ENCODE measurements around the gene POU2F3.
A peak's percentile ranks its signal among the peaks of the same experiment; 100 is the strongest.

The POU2F3 gene

DNA sequence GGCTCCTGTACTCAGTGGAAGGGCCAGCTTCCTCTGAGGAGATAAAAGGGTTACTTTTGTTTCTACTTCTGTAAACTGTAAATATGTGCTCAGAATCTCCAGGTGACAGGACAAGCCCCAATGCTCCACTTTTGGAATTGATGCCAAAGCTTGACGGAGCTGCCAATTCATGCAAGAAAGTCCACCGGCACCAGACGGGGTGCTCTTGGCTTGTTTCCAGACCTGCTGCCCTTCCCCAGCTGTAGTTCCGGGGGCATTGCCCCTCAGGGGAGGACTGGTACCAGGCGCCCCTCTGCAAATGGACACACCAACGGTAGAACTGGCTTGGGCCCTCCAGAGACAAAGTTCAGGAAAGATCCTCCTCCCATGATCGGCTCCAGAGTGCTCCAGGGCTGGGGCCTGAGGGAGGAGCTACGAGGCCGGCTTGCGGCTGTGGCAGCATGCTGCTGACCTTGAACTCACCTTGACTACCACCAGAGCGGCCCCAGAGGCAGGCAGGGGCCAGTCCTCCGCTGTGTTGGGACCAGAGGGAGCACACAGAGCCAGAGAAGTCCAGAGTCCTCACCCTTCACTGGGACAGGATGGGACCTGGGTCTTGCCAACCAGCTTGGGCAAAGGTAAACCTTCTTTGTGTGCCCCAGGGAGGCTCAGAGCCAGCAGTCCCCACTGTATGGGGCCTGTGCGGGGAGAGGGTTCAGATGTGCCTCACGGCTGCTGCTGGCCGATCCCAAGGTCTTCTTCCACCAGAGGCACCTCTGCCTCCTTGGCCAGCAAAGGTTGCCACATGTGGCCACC lies 46.9 kb upstream of the POU2F3 start (continued):
- TF ChIP-seq ZFP41 (tag by site-specific recombination; IDR thresholded peaks at IDR 0.05; ENCODE audit: borderline replicate concordance) = no peak
- TF ChIP-seq HOXC10 (CRISPR knock-in tag; IDR thresholded peaks at IDR 0.05) = no peak
- no peak for TF ChIP-seq ZNF530 (tag by site-specific recombination; IDR thresholded peaks at IDR 0.05; ENCODE audit: low read depth)
- no peak for TF ChIP-seq REPIN1 (tag by site-specific recombination; IDR thresholded peaks at IDR 0.05; ENCODE audit: low read depth)
- no peak for TF ChIP-seq SALL2 (tag by site-specific recombination; IDR thresholded peaks at IDR 0.05; ENCODE audit: borderline replicate concordance)

DNA sequence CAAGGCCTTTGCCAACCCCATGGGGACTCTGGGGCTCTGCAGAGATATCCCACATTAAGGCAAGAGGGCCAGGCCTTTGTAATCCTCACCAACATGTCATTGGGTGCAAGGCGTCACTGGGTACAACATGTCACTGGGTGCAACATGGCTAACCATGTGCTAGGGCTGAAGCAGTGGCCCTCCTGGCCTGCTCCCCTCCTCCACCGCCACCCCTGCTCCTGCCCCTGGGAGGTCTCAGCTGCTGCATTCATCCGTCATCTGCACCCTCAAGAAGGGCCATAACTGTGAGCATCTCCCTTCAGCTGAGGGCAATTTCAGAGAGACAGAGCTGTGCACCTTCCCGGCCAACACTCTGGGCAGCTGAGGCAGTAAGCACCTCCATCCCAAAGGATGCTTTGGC lies 45.8 kb upstream of the POU2F3 start:
- ChIA-PET POLR2A (no interaction called here), CTCF (interaction anchor here (0.7 to 1.4 kb wide), 3 partner anchors 21 to 88 kb away, joined by 4 to 6 read pairs (median 4); no protein-coding TSS in a partner anchor)
- TF ChIP-seq ZNF223 (tag by site-specific recombination; IDR thresholded peaks at IDR 0.05) = no peak
- no peak overlapping the region for H3K4me3 ChIP-seq (ENCODE audit: low read depth, low read length)
- H3K27ac ChIP-seq (ENCODE audit: extremely low read depth, low read depth, low read length) = no peak overlapping the region
- H3K9me3 ChIP-seq (ENCODE audit: control insufficient read depth, insufficient read depth, low read depth, low read length) = no peaks in the 10 kb centered on the region
- no peaks in the 10 kb centered on the region for H3K4me1 ChIP-seq (ENCODE audit: control insufficient read depth, insufficient read depth, low read length)
- H3K36me3 ChIP-seq (ENCODE audit: control insufficient read depth in 2 of 2, insufficient read depth in 1 of 2, low read length in 2 of 2) = no peaks in the 10 kb centered on the region

DNA sequence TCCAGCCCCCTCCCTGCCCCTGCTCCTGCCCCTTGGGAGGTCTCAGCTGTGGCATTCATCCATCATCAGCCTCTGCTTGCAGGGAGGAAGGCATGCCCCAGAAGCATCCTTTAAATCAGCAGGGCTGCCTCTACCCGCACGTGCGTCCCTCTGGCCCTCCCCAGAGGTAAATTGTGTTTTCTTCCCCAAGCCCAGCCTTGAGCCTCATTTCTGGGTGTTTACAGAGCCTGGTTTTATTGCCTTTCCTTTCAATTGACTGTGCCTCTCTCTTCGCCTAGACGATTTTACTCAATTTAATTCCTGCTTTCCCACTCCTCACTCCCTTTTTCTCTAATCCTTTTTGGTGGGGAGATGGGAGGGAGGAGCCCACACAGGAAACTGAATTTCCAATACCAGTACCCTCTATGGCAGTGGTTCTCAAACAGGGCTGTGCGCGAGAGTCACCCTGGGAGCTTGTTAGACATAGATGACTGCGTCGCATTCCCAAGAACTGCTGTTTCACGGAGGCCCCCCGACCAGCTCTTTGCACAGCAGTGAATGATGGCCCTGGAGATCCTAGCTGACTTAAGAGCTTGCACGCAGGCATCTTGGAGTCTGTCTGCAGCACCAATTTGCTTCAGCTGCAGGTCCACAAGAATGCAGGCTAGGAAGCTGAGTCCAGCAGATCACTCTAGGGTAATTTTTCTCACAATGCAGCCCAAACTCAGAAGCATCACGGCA lies 44.2 kb upstream of the POU2F3 start:
- ChIA-PET CTCF (interaction anchor here (1.3 to 2.1 kb wide), 3 partner anchors 23 to 104 kb away, joined by 4 to 9 read pairs (median 4); no protein-coding TSS in a partner anchor), POLR2A (no interaction called here)
- Histone ChIP-seq H3K36me3 (ENCODE audit: control insufficient read depth in 2 of 2, insufficient read depth in 1 of 2, low read length in 2 of 2) (no peaks in the 10 kb centered on the region), H3K4me3 (ENCODE audit: low read depth, low read length) (no peak overlapping the region), H3K9me3 (ENCODE audit: control insufficient read depth, insufficient read depth, low read depth, low read length) (no peaks in the 10 kb centered on the region), H3K4me1 (ENCODE audit: control insufficient read depth, insufficient read depth, low read length) (no peaks in the 10 kb centered on the region), H3K27ac (ENCODE audit: extremely low read depth, low read depth, low read length) (no peak overlapping the region)
- TF ChIP-seq, protein P1, sequence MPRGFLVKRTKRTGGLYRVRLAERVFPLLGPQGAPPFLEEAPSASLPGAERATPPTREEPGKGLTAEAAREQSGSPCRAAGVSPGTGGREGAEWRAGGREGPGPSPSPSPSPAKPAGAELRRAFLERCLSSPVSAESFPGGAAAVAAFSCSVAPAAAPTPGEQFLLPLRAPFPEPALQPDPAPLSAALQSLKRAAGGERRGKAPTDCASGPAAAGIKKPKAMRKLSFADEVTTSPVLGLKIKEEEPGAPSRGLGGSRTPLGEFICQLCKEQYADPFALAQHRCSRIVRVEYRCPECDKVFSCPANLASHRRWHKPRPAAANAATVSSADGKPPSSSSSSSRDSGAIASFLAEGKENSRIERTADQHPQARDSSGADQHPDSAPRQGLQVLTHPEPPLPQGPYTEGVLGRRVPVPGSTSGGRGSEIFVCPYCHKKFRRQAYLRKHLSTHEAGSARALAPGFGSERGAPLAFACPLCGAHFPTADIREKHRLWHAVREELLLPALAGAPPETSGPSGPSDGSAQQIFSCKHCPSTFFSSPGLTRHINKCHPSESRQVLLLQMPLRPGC (tag by site-specific recombination; IDR thresholded peaks at IDR 0.05) = no peak
- TF ChIP-seq ZNF768 (tag by site-specific recombination; IDR thresholded peaks at IDR 0.05) (no peak), ZNF404 (tag by site-specific recombination; IDR thresholded peaks at IDR 0.05) (no peak), ZNF777 (tag by site-specific recombination; IDR thresholded peaks at IDR 0.05; ENCODE audit: borderline replicate concordance) (no peak), ZNF335 (tag by site-specific recombination; conservative IDR thresholded peaks at IDR 0.05) (no peak), ZNF548 (tag by site-specific recombination; IDR thresholded peaks at IDR 0.05) (no peak), WT1 (tag by site-specific recombination; IDR thresholded peaks at IDR 0.05) (peak; percentile 96), SP3 (tag by site-specific recombination; IDR thresholded peaks at IDR 0.05) (no peak), YY1 (tag by site-specific recombination; IDR thresholded peaks at IDR 0.05) (no peak), ZNF670 (tag by site-specific recombination; IDR thresholded peaks at IDR 0.05; ENCODE audit: low read depth) (no peak), FEZF1 (tag by site-specific recombination; IDR thresholded peaks at IDR 0.05) (no peak), ZNF558 (tag by site-specific recombination; IDR thresholded peaks at IDR 0.05) (no peak), OSR2 (tag by site-specific recombination; IDR thresholded peaks at IDR 0.05) (0 out of 2 replicates have a peak, but pooled peaks have one; percentile 19), ZNF677 (tag by site-specific recombination; IDR thresholded peaks at IDR 0.05) (no peak)
- TF ChIP-seq, protein P2, sequence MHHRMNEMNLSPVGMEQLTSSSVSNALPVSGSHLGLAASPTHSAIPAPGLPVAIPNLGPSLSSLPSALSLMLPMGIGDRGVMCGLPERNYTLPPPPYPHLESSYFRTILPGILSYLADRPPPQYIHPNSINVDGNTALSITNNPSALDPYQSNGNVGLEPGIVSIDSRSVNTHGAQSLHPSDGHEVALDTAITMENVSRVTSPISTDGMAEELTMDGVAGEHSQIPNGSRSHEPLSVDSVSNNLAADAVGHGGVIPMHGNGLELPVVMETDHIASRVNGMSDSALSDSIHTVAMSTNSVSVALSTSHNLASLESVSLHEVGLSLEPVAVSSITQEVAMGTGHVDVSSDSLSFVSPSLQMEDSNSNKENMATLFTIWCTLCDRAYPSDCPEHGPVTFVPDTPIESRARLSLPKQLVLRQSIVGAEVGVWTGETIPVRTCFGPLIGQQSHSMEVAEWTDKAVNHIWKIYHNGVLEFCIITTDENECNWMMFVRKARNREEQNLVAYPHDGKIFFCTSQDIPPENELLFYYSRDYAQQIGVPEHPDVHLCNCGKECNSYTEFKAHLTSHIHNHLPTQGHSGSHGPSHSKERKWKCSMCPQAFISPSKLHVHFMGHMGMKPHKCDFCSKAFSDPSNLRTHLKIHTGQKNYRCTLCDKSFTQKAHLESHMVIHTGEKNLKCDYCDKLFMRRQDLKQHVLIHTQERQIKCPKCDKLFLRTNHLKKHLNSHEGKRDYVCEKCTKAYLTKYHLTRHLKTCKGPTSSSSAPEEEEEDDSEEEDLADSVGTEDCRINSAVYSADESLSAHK (tag by site-specific recombination; IDR thresholded peaks at IDR 0.05) = peak; percentile 81; the same call in 1 of the 2 replicates
- TF ChIP-seq, protein P3, sequence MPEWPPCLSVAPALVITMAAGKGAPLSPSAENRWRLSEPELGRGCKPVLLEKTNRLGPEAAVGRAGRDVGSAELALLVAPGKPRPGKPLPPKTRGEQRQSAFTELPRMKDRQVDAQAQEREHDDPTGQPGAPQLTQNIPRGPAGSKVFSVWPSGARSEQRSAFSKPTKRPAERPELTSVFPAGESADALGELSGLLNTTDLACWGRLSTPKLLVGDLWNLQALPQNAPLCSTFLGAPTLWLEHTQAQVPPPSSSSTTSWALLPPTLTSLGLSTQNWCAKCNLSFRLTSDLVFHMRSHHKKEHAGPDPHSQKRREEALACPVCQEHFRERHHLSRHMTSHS (tag by site-specific recombination; IDR thresholded peaks at IDR 0.05) = no peak
- TF ChIP-seq, protein P4, sequence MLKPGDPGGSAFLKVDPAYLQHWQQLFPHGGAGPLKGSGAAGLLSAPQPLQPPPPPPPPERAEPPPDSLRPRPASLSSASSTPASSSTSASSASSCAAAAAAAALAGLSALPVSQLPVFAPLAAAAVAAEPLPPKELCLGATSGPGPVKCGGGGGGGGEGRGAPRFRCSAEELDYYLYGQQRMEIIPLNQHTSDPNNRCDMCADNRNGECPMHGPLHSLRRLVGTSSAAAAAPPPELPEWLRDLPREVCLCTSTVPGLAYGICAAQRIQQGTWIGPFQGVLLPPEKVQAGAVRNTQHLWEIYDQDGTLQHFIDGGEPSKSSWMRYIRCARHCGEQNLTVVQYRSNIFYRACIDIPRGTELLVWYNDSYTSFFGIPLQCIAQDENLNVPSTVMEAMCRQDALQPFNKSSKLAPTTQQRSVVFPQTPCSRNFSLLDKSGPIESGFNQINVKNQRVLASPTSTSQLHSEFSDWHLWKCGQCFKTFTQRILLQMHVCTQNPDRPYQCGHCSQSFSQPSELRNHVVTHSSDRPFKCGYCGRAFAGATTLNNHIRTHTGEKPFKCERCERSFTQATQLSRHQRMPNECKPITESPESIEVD (tag by site-specific recombination; IDR thresholded peaks at IDR 0.05) = peak; percentile 66; the same call in 1 of the 2 replicates
- TF ChIP-seq, protein P5, sequence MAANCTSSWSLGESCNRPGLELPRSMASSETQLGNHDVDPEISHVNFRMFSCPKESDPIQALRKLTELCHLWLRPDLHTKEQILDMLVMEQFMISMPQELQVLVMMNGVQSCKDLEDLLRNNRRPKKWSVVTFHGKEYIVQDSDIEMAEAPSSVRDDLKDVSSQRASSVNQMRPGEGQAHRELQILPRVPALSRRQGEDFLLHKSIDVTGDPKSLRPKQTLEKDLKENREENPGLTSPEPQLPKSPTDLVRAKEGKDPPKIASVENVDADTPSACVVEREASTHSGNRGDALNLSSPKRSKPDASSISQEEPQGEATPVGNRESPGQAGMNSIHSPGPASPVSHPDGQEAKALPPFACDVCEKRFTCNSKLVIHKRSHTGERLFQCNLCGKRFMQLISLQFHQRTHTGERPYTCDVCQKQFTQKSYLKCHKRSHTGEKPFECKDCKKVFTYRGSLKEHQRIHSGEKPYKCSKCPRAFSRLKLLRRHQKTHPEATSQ (tag by site-specific recombination; IDR thresholded peaks at IDR 0.05) = no peak
